ENCODE data around the gene PLCB4.

GRCh38 chr20:9279918-9280401 lies 211.1 kb downstream of the PLCB4 start:
- TF ChIP-seq CTCF (IDR thresholded peaks at IDR 0.05; ENCODE audit: insufficient read depth, low read length, poor library complexity, severe bottlenecking), result no peak
- no peak for TF ChIP-seq EZH2phosphoT487 (conservative IDR thresholded peaks at IDR 0.05; ENCODE audit: low read length)

All from SU-DHL-6 (cell line).